ENCODE data around the gene TFCP2. TPM values are rescaled to one million over a fixed set of nuclear protein-coding genes. Genes with fewer than 3 reads are reported as not detected.

TFCP2 gene
- total and polyA plus RNA-seq, 11 donors: 8.3 to 28.8 (median 19.3) TPM

GRCh38 chr12:51048661-51049251 is 124.2 kb downstream of the TFCP2 start:
- no peak for DNase-seq
- ATAC-seq: no peak
- 28 to 29% (median 28%) methylated on average over 14 of the region's 14 CpGs for WGBS, 4 donors
- peaks cover 0 to 29% (median 19%) of the 10 kb centered on the region in 12 donors for H3K4me1 ChIP-seq
- peak overlapping the region; percentile 87 to 100 (median 96) for H3K27ac ChIP-seq
- intact Hi-C loops (cut with DNase I): loop anchor here in 7 of 10 donors (1.0 to 10.0 kb wide), 10 partner anchors 22 to 296 kb away; partner anchors contain the start of genes CSRNP2 (in 5 of the 7), CELA1 (in 2 of the 7), DAZAP2 (in 2 of the 7) and POU6F1 (in 1 of the 7)
- H3K4me3 ChIP-seq: peak overlapping the region; percentile 58 to 93 (median 80)
- H3K36me3 ChIP-seq: peaks cover 0 to 42% (median 35%) of the 10 kb centered on the region in 9 donors
- H3K9me3 ChIP-seq: no peaks in the 10 kb centered on the region
- no peaks in the 10 kb centered on the region for H3K27me3 ChIP-seq
- no peak for TF ChIP-seq POLR2A (IDR thresholded peaks at IDR 0.05)
- TF ChIP-seq, protein P1, sequence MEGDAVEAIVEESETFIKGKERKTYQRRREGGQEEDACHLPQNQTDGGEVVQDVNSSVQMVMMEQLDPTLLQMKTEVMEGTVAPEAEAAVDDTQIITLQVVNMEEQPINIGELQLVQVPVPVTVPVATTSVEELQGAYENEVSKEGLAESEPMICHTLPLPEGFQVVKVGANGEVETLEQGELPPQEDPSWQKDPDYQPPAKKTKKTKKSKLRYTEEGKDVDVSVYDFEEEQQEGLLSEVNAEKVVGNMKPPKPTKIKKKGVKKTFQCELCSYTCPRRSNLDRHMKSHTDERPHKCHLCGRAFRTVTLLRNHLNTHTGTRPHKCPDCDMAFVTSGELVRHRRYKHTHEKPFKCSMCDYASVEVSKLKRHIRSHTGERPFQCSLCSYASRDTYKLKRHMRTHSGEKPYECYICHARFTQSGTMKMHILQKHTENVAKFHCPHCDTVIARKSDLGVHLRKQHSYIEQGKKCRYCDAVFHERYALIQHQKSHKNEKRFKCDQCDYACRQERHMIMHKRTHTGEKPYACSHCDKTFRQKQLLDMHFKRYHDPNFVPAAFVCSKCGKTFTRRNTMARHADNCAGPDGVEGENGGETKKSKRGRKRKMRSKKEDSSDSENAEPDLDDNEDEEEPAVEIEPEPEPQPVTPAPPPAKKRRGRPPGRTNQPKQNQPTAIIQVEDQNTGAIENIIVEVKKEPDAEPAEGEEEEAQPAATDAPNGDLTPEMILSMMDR (IDR thresholded peaks at IDR 0.05): no peak

GRCh38 chr12:51047655-51048540 is 125.0 kb downstream of the TFCP2 start, which contains the start of gene LETMD1:
TSS of gene LETMD1 (plus strand) at chr12:51048327. CDS start at chr12:51048357, 30 bp downstream.
- 4% methylated on average over 38 to 51 of the region's 51 CpGs for WGBS, 4 donors
- ATAC-seq (peak; percentile 100), DNase-seq (peak; percentile 92 to 97 (median 96))
- Histone ChIP-seq H3K4me3 (peak within 1 kb of the TSS; percentile 58 to 93 (median 80)), H3K27ac (peak within 1 kb of the TSS; percentile 87 to 100 (median 96)), H3K27me3 (no peaks in the 10 kb centered on the region), H3K4me1 (peaks cover 0 to 29% (median 19%) of the 10 kb centered on the region in 12 donors), H3K36me3 (peaks cover 0 to 34% (median 27%) of the 10 kb centered on the region in 9 donors), H3K9me3 (no peaks in the 10 kb centered on the region)
- TF ChIP-seq POLR2A (IDR thresholded peaks at IDR 0.05): peak in 1 of 2 donors; percentile 65
- TF ChIP-seq, protein P1 (IDR thresholded peaks at IDR 0.05): peak; percentile 82 to 98 (median 94)
- intact Hi-C loops (cut with DNase I): loop anchor here in 7 of 10 donors (1.0 to 10.0 kb wide), 10 partner anchors 22 to 297 kb away; partner anchors contain the start of genes CSRNP2 (in 5 of the 7), CELA1 (in 2 of the 7), DAZAP2 (in 2 of the 7) and POU6F1 (in 1 of the 7)

Other genes starting within 250 kb of the TFCP2 start
- gene HIGD1C, start 220.6 kb downstream of the TFCP2 start, total RNA-seq: not detected
- not detected for gene HIGD1C, start 220.6 kb downstream of the TFCP2 start, polyA plus RNA-seq
- gene SLC11A2, start 146.8 kb downstream of the TFCP2 start, total RNA-seq: 10 to 100 TPM; 16.3 to 45.3 (median 22.0) TPM
- 10 to 100 TPM in 1 of 2 donors, 1 to 10 TPM in 1; 9.1 to 18.6 TPM for gene SLC11A2, start 146.8 kb downstream of the TFCP2 start, polyA plus RNA-seq
- 10 to 100 TPM; 13.6 to 34.4 (median 22.7) TPM for gene LETMD1, start 124.8 kb downstream of the TFCP2 start, total RNA-seq
- gene LETMD1, start 124.8 kb downstream of the TFCP2 start, polyA plus RNA-seq: 10 to 100 TPM; 21.7 to 26.4 TPM
- 10 to 100 TPM; 12.8 to 25.7 (median 18.5) TPM for gene CSRNP2, start 89.5 kb downstream of the TFCP2 start, total RNA-seq
- gene CSRNP2, start 89.5 kb downstream of the TFCP2 start, polyA plus RNA-seq: 10 to 100 TPM; 10.0 to 16.5 TPM
- 10 to 100 TPM in 1 of 9 donors, 1 to 10 TPM in 8; 4.6 to 14.0 (median 6.8) TPM for gene POU6F1, start 44.9 kb upstream of the TFCP2 start, total RNA-seq
- gene POU6F1, start 44.9 kb upstream of the TFCP2 start, polyA plus RNA-seq: 1 to 10 TPM; 4.6 to 6.4 TPM
- 100 to 1,000 TPM; 147 to 313 (median 192) TPM for gene DAZAP2, start 65.7 kb upstream of the TFCP2 start, total RNA-seq
- gene DAZAP2, start 65.7 kb upstream of the TFCP2 start, polyA plus RNA-seq: 100 to 1,000 TPM in 1 of 2 donors, 10 to 100 TPM in 1; 58.8 to 419 TPM
- gene SMAGP, start 97.3 kb upstream of the TFCP2 start, total RNA-seq: 1 to 10 TPM; 2.0 to 7.4 (median 3.7) TPM
- 1 to 10 TPM; 2.0 to 8.4 TPM for gene SMAGP, start 97.3 kb upstream of the TFCP2 start, polyA plus RNA-seq
- gene BIN2, start 151.0 kb upstream of the TFCP2 start, total RNA-seq: 10 to 100 TPM in 1 of 9 donors, 1 to 10 TPM in 6, under 1 TPM in 2; 0.90 to 23.8 (median 1.8) TPM
- 1 to 10 TPM in 1 of 2 donors, under 1 TPM in 1; 0.72 to 1.5 TPM for gene BIN2, start 151.0 kb upstream of the TFCP2 start, polyA plus RNA-seq
- not detected for gene CELA1, start 173.5 kb upstream of the TFCP2 start, total RNA-seq
- not detected for gene CELA1, start 173.5 kb upstream of the TFCP2 start, polyA plus RNA-seq
- gene GALNT6, start 218.3 kb upstream of the TFCP2 start, total RNA-seq: 1 to 10 TPM in 5 of 9 donors, under 1 TPM in 4; 0.62 to 8.0 (median 1.1) TPM
- gene GALNT6, start 218.3 kb upstream of the TFCP2 start, polyA plus RNA-seq: under 1 TPM; 0.08 to 0.71 TPM